ENCODE data around the gene CIB2.

CIB2 gene

DNA sequence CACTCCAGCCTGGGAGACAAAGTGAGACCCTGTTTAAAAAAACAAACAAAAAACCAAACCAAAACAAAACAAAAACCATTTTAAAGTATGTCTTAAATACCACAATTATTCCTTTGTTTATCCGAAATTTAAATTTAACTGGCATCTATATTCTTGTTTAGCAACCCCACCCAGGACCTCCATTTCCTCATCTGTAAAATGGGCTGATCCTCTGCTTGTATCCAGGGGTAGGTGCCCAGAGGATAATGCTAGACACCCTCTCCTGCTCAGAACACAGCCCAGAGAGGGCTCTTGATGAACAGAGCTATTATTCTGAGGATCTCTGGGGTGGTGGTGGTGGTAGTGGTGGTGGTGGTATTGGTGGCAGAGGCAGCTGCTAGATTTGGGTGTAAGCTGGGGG, 29.0 kb downstream of the CIB2 start:
- no peak for TF ChIP-seq CTCF (IDR thresholded peaks at IDR 0.05; ENCODE audit: low read depth, low read length)
- H3K4me3 ChIP-seq (ENCODE audit: low read depth, low read length), result no peak overlapping the region

DNA sequence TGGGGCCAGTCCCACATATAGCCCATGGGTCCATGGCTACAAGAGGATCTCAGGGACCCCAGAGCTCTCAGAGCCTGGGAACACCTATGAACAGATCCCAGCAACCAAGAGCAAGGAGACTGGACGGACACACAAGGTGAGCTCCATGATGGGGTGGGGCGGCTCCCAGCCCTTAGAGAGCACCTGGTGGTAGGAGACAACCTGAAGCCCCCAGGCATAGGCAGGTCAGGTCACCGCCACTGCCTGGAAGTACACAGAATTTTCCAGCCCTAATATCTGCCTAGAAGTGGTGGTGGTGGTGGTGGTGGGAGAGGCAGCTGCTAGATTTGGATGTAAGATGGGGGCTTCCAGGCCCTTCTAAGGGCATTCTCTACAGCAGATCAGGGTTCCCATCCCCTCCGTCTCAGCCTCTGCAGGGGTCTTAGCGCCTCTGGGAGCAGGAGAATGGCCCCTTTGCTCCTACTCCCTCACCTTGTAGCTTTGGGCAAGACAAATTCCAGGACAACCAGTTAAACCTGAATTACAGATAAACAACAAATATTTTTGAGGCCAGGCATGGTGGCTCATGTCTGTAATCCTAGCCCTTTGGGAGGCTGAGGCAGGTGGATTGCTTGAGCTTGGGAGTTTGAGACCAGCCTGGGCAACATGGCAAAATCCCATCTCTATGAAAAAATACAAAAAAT, 29.7 kb downstream of the CIB2 start:
- TF ChIP-seq CTCF (IDR thresholded peaks at IDR 0.05; ENCODE audit: low read depth, low read length), result no peak
- H3K4me3 ChIP-seq (ENCODE audit: low read depth, low read length), result no peak overlapping the region

DNA sequence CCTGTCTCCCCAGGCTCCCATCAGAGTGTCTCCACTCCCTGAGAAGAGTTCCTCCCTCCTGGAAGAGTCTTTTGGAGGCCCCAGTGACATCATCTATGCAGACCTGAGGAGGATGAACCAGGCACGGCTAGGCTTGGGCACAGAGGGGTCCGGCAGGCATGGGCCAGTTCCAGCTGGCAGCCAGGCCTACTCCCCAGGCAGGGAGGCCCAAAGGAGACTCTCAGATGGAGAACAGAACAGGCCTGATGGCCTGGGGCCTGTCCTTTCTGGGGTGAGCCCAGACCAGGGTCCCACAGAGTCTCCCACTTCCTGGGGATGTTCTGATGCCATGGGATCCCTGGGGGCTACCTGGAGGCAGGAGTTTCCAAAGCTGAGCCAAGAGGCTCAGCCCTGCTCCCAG, 30.4 kb downstream of the CIB2 start:
- no peak overlapping the region for H3K4me3 ChIP-seq (ENCODE audit: low read depth, low read length)
- TF ChIP-seq CTCF (IDR thresholded peaks at IDR 0.05; ENCODE audit: low read depth, low read length), result no peak

DNA sequence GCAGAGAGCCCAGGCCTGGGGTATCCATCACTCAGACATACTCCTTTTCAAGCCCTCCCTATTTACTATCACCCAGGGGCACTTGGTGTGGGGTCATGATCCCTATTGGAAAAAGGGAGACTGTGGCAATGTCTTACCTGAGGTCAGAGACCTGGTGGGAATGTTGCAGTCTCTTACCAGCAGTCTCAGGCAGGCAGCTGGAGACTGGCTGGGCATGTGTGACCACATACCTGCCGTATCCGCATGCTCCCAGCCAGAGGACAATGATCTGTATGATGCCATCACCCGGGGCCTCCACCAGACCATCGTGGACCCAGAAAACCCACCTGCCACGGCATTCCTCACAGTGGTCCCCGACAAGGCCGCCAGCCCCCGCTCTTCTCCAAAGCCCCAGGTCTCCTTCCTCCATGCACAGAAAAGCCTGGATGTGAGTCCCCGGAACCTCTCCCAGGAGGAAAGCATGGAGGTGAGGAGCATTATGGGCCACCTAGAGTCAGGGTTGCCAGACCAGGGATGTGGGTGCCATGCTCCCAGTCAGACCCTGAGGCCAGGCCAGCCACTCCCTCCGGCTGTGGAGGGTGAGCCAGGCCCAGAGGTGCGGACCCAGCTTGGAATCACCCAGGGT, 33.0 kb downstream of the CIB2 start:
- no peak overlapping the region for H3K4me3 ChIP-seq (ENCODE audit: low read depth, low read length)
- TF ChIP-seq CTCF (IDR thresholded peaks at IDR 0.05; ENCODE audit: low read depth, low read length), result no peak

GRCh38 chr15:78097667-78098066, 33.6 kb downstream of the CIB2 start:
- H3K4me3 ChIP-seq (ENCODE audit: low read depth, low read length), result no peak overlapping the region
- TF ChIP-seq CTCF (IDR thresholded peaks at IDR 0.05; ENCODE audit: low read depth, low read length), result no peak

DNA sequence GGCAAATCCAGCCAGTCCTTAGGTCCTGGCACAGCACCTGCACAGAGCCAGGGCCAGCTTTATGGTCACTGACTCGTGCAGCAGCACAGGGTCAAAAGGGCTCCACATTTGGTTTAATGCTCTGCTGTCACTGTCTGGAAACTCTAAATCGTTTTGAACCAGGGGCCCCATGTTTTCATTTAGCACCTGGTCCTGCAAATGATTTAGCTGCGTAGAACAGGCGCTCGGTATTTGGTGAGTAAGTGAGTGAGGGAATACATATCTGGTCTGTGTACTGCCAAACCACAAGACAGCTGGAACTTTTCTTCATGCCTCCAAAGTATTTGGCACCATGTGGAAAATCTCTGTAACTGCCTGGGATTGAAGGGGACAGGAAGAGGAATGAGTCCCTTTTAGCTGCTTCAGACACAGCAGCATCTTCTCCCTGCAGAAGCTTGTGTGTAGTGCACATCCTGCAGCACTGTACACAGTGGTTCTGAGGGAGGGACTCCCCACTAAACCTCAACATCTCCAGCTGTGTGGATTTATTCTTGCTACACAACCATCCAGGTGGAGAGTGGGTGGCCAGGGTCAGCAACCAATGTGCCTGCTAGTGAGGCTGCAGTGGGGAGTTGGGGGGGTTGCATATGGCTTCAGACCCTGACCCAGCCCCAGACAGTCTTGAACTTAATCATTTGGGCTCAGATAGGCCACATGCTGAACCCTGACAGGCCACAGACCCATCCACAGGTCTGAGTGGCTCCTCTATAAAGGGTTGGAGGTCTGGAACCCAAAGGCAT, 37.8 kb downstream of the CIB2 start:
- no peak overlapping the region for H3K4me3 ChIP-seq (ENCODE audit: low read depth, low read length)
- no peak for TF ChIP-seq CTCF (IDR thresholded peaks at IDR 0.05; ENCODE audit: low read depth, low read length)
